LHCN-M2 (cell line): Measurements from ENCODE around the gene PPM1N. TPM values are rescaled to one million over a fixed set of nuclear protein-coding genes. Genes with fewer than 3 reads are reported as not detected.
"Not testable (repeated sequence)": the region's sequence is repeated elsewhere in the genome, so short reads cannot be mapped to it uniquely, and the experiment has no call there.

Source experiments
- DNase-seq: peaks from one replicate; pipeline ENCODE4 v3.0.0-alpha.2; 2012; ENCODE audit warnings: low read depth
- total RNA-seq: library from RNA; depleted of rRNA; stranded (reverse); fragments of >200 nt; gene quantifications from 2 replicates; pipeline ENCODE4 v1.2.3, GENCODE V29; 2014

PPM1N gene
- total RNA-seq, 1 experiment from 2014 or later: 1.7 TPM

GRCh38 chr19:45507872-45508416 lies 9.7 kb downstream of the PPM1N start:
- peak; percentile 30 for DNase-seq

- peak; percentile 54 for DNase-seq
Observed at GRCh38 chr19:45508417-45508860, 10.2 kb downstream of the PPM1N start.

GRCh38 chr19:45508861-45509691 lies 10.8 kb downstream of the PPM1N start:
- DNase-seq: peak; percentile 55

- no peak for DNase-seq
Observed at GRCh38 chr19:45509692-45510015, 11.4 kb downstream of the PPM1N start.

- DNase-seq: not testable (repeated sequence)
Observed at GRCh38 chr19:45510352-45510751, 12.1 kb downstream of the PPM1N start.

- DNase-seq: no peak
Observed at GRCh38 chr19:45511074-45511473, 12.8 kb downstream of the PPM1N start.

- DNase-seq: no peak
Observed at GRCh38 chr19:45512881-45513483, 14.7 kb downstream of the PPM1N start.

GRCh38 chr19:45514376-45515051 lies 16.3 kb downstream of the PPM1N start:
- DNase-seq: no peak

GRCh38 chr19:45515081-45515624 lies 16.9 kb downstream of the PPM1N start:
- DNase-seq: no peak

GRCh38 chr19:45515807-45516401 lies 17.7 kb downstream of the PPM1N start:
- DNase-seq: no peak

- no peak for DNase-seq
Observed at GRCh38 chr19:45517238-45517637, 19.0 kb downstream of the PPM1N start.

GRCh38 chr19:45517641-45518468 lies 19.6 kb downstream of the PPM1N start:
- DNase-seq: no peak

GRCh38 chr19:45518469-45518826 lies 20.2 kb downstream of the PPM1N start:
- no peak for DNase-seq

GRCh38 chr19:45522010-45522941 lies 24.0 kb downstream of the PPM1N start:
- no peak for DNase-seq

- peak; percentile 85 for DNase-seq
Observed at GRCh38 chr19:45523642-45524256, 25.5 kb downstream of the PPM1N start.

GRCh38 chr19:45524575-45525129 lies 26.4 kb downstream of the PPM1N start:
- no peak for DNase-seq

- peak; percentile 78 for DNase-seq
Observed at GRCh38 chr19:45526143-45526542, 27.9 kb downstream of the PPM1N start.

- DNase-seq: no peak
Observed at GRCh38 chr19:45526971-45527370, 28.7 kb downstream of the PPM1N start.

- DNase-seq: no peak
Observed at GRCh38 chr19:45527731-45528130, 29.5 kb downstream of the PPM1N start.
